NCI-H146 (cell line): ENCODE results near the gene EVA1C.
"Not testable (repeated sequence)": the region's sequence is repeated elsewhere in the genome, so short reads cannot be mapped to it uniquely, and the experiment has no call there.

Experiments
- DNase-seq: peaks from one replicate; lab custom pipeline; 2025; lab: John Stamatoyannopoulos, UW

Gene EVA1C

GRCh38 chr21:32462564-32462963 is 50.1 kb downstream of the EVA1C start:
- DNase-seq, result not testable (repeated sequence)

GRCh38 chr21:32463367-32463766 is 50.9 kb downstream of the EVA1C start:
- DNase-seq, result no peak

GRCh38 chr21:32463889-32464300 is 51.4 kb downstream of the EVA1C start:
- DNase-seq, result no peak

- DNase-seq, result no peak
Measured at GRCh38 chr21:32467291-32467690, 54.8 kb downstream of the EVA1C start.

- no peak for DNase-seq
Measured at GRCh38 chr21:32468681-32469111, 56.2 kb downstream of the EVA1C start.

GRCh38 chr21:32469628-32470027 is 57.1 kb downstream of the EVA1C start:
- DNase-seq, result no peak

- no peak for DNase-seq
Measured at GRCh38 chr21:32470206-32470605, 57.7 kb downstream of the EVA1C start.

- DNase-seq, result no peak
Measured at GRCh38 chr21:32472890-32473765, 60.6 kb downstream of the EVA1C start.

- DNase-seq, result no peak
Measured at GRCh38 chr21:32474179-32475059, 61.9 kb downstream of the EVA1C start.

GRCh38 chr21:32475162-32475812 is 62.8 kb downstream of the EVA1C start:
- DNase-seq, result no peak

GRCh38 chr21:32476661-32477423 is 64.3 kb downstream of the EVA1C start:
- DNase-seq, result no peak

- DNase-seq, result no peak
Measured at GRCh38 chr21:32477424-32477745, 64.9 kb downstream of the EVA1C start.

GRCh38 chr21:32481875-32482408 is 69.4 kb downstream of the EVA1C start:
- no peak for DNase-seq

GRCh38 chr21:32482565-32483292 is 70.2 kb downstream of the EVA1C start:
- no peak for DNase-seq

- DNase-seq, result no peak
Measured at GRCh38 chr21:32483293-32483595, 70.7 kb downstream of the EVA1C start.

- no peak for DNase-seq
Measured at GRCh38 chr21:32484706-32485380, 72.3 kb downstream of the EVA1C start.

- no peak for DNase-seq
Measured at GRCh38 chr21:32492376-32492775, 79.9 kb downstream of the EVA1C start.

GRCh38 chr21:32494934-32495709 is 82.6 kb downstream of the EVA1C start:
- DNase-seq, result no peak

GRCh38 chr21:32496568-32496967 is 84.1 kb downstream of the EVA1C start:
- DNase-seq, result no peak
